ENCODE data around the gene FREM2. TPM values are rescaled to one million over a fixed set of nuclear protein-coding genes. Genes with fewer than 3 reads are reported as not detected.

Gene FREM2
- total RNA-seq, 3 donors from 2014 or later (not counting 1 experiment from before 2014, with no cell fraction given): not detected

- Histone ChIP-seq H3K4me1 (ENCODE audit: control insufficient read depth, insufficient read depth, low read length) (no peaks in the 10 kb centered on the region), H3K27me3 (ENCODE audit: control insufficient read depth, insufficient read depth, low read length) (no peaks in the 10 kb centered on the region), H3K36me3 (ENCODE audit: control insufficient read depth, insufficient read depth, low read length) (no peaks in the 10 kb centered on the region), H3K4me3 (ENCODE audit: low read length) (no peak overlapping the region), H3K9me3 (ENCODE audit: control insufficient read depth, insufficient read depth, low read length) (no peaks in the 10 kb centered on the region), H3K27ac (ENCODE audit: low read length) (no peak overlapping the region)
- TF ChIP-seq CTCF (IDR thresholded peaks at IDR 0.05): no peak
- Mint-ChIP-seq H3K27me3 (ENCODE audit: low read depth in 2 of 2) (no peaks in the 10 kb centered on the region), H3K27ac (no peak overlapping the region), H3K9me3 (peaks cover 8 to 15% of the 10 kb centered on the region in 2 donors), H3K4me1 (no peaks in the 10 kb centered on the region), H3K36me3 (no peaks in the 10 kb centered on the region), H3K4me3 (no peak overlapping the region)
- intact Hi-C loops (cut with micrococcal nuclease): no loop called here
- no peak for ATAC-seq
- 78% methylated on average over 3 of the region's 6 CpGs for WGBS (ENCODE audit: insufficient coverage)
- no peak for DNase-seq
Observed at GRCh38 chr13:38667526-38668109, 19.3 kb upstream of the FREM2 start.

GRCh38 chr13:38669234-38669964, 17.5 kb upstream of the FREM2 start:
- Mint-ChIP-seq H3K4me3 (no peak overlapping the region), H3K27me3 (ENCODE audit: low read depth in 2 of 2) (no peaks in the 10 kb centered on the region), H3K4me1 (no peaks in the 10 kb centered on the region), H3K36me3 (no peaks in the 10 kb centered on the region), H3K9me3 (peaks cover 7 to 15% of the 10 kb centered on the region in 2 donors), H3K27ac (no peak overlapping the region)
- Histone ChIP-seq H3K27ac (ENCODE audit: low read length) (no peak overlapping the region), H3K4me3 (ENCODE audit: low read length) (no peak overlapping the region), H3K4me1 (ENCODE audit: control insufficient read depth, insufficient read depth, low read length) (no peaks in the 10 kb centered on the region), H3K27me3 (ENCODE audit: control insufficient read depth, insufficient read depth, low read length) (no peaks in the 10 kb centered on the region), H3K9me3 (ENCODE audit: control insufficient read depth, insufficient read depth, low read length) (no peaks in the 10 kb centered on the region), H3K36me3 (ENCODE audit: control insufficient read depth, insufficient read depth, low read length) (no peaks in the 10 kb centered on the region)
- WGBS (ENCODE audit: insufficient coverage): 72% methylated on average over 6 of the region's 6 CpGs
- intact Hi-C loops (cut with micrococcal nuclease): no loop called here
- TF ChIP-seq CTCF (IDR thresholded peaks at IDR 0.05): no peak
- ATAC-seq: no peak
- DNase-seq: no peak

GRCh38 chr13:38670627-38671026, 16.2 kb upstream of the FREM2 start:
- H3K36me3 ChIP-seq (ENCODE audit: control insufficient read depth, insufficient read depth, low read length): no peaks in the 10 kb centered on the region
- DNase-seq: no peak
- Mint-ChIP-seq H3K9me3 (peaks cover 7 to 15% of the 10 kb centered on the region in 2 donors), H3K4me3 (no peak overlapping the region), H3K27me3 (ENCODE audit: low read depth in 2 of 2) (no peaks in the 10 kb centered on the region), H3K4me1 (no peaks in the 10 kb centered on the region), H3K36me3 (no peaks in the 10 kb centered on the region), H3K27ac (no peak overlapping the region)
- no peaks in the 10 kb centered on the region for H3K27me3 ChIP-seq (ENCODE audit: control insufficient read depth, insufficient read depth, low read length)
- H3K4me1 ChIP-seq (ENCODE audit: control insufficient read depth, insufficient read depth, low read length): no peaks in the 10 kb centered on the region
- no peak for ATAC-seq
- H3K9me3 ChIP-seq (ENCODE audit: control insufficient read depth, insufficient read depth, low read length): no peaks in the 10 kb centered on the region
- TF ChIP-seq CTCF (IDR thresholded peaks at IDR 0.05): no peak
- intact Hi-C loops (cut with micrococcal nuclease): no loop called here
- H3K4me3 ChIP-seq (ENCODE audit: low read length): no peak overlapping the region
- no peak overlapping the region for H3K27ac ChIP-seq (ENCODE audit: low read length)
- no CpG with 5 or more reads among the region's 2 CpGs for WGBS (ENCODE audit: insufficient coverage)

All from natural killer cell (primary cell).